Caco-2 (cell line): ENCODE measurements around the gene RNF144B. TPM values are rescaled to one million over a fixed set of nuclear protein-coding genes. Genes with fewer than 3 reads are reported as not detected.

Experiments
- BruUV-seq: library from RNA; stranded (reverse); fragments of 400-500 nt; replicated peaks from 2 replicates; lab custom pipeline; 2021; lab: Mats Ljungman, UMichigan
- CTCF ChIA-PET: fragments of 300-600 bp; sonication (Branson Sonifier 250); formaldehyde crosslinking; loops from one replicate; lab custom pipeline; 2022; ENCODE audit warnings: antibody characterized with exemption; lab: Charles Lee
- POLR2A ChIA-PET: fragments of 300-600 bp; sonication (Branson Sonifier 250); formaldehyde crosslinking; loops from one replicate; lab custom pipeline; 2022; ENCODE audit warnings: antibody characterized with exemption; lab: Charles Lee
- DNase-seq, 2 experiments: peaks; one replicate each; pipeline versions ENCODE4 v3.0.0 to v3.0.0-alpha.2; 2020 to 2022
- H3K27me3 ChIP-seq: replicated peaks from 2 replicates; pipeline ENCODE4 v1.6.0; 2011; ENCODE audit warnings: low read length; ENCODE audit not compliant: control insufficient read depth, insufficient read depth
- H3K36me3 ChIP-seq: 2 replicates; pipeline ENCODE4 v1.5.1; 2011; ENCODE audit warnings: low read length; ENCODE audit not compliant: control insufficient read depth, insufficient read depth
- H3K4me1 ChIP-seq: fragments of 250-450 bp; sonication (Bioruptor Pico); 2 replicates; pipeline ENCODE4 v1.5.1; 2020; ENCODE audit warnings: mild to moderate bottlenecking
- H3K4me3 ChIP-seq: 2 replicates; pipeline ENCODE4 v1.5.1; 2011; ENCODE audit warnings: low read depth, mild to moderate bottlenecking, control low read depth, low read length
- H3K9me3 ChIP-seq: fragments of 250-450 bp; sonication (Bioruptor Pico); 2 replicates; pipeline ENCODE4 v1.5.1; 2020; ENCODE audit warnings: mild to moderate bottlenecking, moderate library complexity
- H3K27ac Mint-ChIP-seq: one replicate; pipeline ENCODE4 v1.8.0; 2022; ENCODE audit warnings: mixed read lengths; ENCODE audit not compliant: unreplicated experiment
- H3K27me3 Mint-ChIP-seq: one replicate; pipeline ENCODE4 v1.8.0; 2022; ENCODE audit warnings: mixed read lengths; ENCODE audit not compliant: insufficient read depth, unreplicated experiment
- H3K36me3 Mint-ChIP-seq: one replicate; pipeline ENCODE4 v1.8.0; 2022; ENCODE audit warnings: mild to moderate bottlenecking, mixed read lengths; ENCODE audit not compliant: insufficient read depth, unreplicated experiment
- H3K4me1 Mint-ChIP-seq: one replicate; pipeline ENCODE4 v1.8.0; 2022; ENCODE audit warnings: low read depth, mixed read lengths; ENCODE audit not compliant: unreplicated experiment
- H3K4me3 Mint-ChIP-seq: one replicate; pipeline ENCODE4 v1.8.0; 2022; ENCODE audit warnings: mild to moderate bottlenecking, moderate library complexity, mixed read lengths; ENCODE audit not compliant: unreplicated experiment
- H3K9me3 Mint-ChIP-seq: one replicate; pipeline ENCODE4 v1.8.0; 2022; ENCODE audit warnings: mixed read lengths; ENCODE audit not compliant: unreplicated experiment
- intact Hi-C: fragments of 100-400 bp; cut with micrococcal nuclease; formaldehyde crosslinking; loops from one replicate; pipeline ENCODE4 v1.10.0; 2022; ENCODE audit not compliant: unreplicated experiment
- total RNA-seq: library from RNA; stranded (reverse); gene quantifications from 2 replicates; pipeline ENCODE4 v1.2.3, GENCODE V29; 2022
- TF ChIP-seq, protein P1 (sequence below), 2 experiments: fragments of 200-600 bp in 1 of 2; IDR thresholded peaks; 1 replicate in 1 of 2; 2 replicates in 1 of 2; pipeline versions ENCODE4 v1.5.1 to v1.8.0; 2011 to 2022; ENCODE audit warnings: antibody characterized with exemption in 1 of 2, control low read depth in 1 of 2, inconsistent platforms in 1 of 2, low read depth in 1 of 2, low read length in 1 of 2, mild to moderate bottlenecking in 1 of 2, moderate library complexity in 1 of 2; ENCODE audit not compliant: insufficient read depth in 1 of 2, severe bottlenecking in 1 of 2, unreplicated experiment in 1 of 2

Gene RNF144B
- total RNA-seq, 1 experiment from 2014 or later: 0.39 TPM

DNA sequence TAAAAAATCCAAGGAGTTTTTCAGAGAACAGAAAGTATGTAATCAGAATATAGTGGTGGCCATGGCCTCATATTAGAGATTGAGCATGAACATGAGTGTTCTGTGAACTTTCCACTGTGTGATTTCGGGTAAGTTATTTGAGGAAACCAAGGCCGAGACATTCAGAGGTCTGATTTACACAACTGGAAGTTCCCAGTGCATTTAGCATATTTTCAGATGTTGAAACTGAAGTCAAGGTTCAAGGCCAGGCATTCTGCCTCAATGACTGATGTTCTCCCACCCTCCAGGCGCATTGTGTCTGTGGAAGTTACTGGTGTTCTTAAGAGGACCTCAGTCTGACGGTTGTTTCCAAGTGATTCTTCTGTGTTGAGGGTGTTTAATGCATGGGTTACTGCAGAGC lies 26.2 kb downstream of the RNF144B start:
- TF ChIP-seq, protein P1, sequence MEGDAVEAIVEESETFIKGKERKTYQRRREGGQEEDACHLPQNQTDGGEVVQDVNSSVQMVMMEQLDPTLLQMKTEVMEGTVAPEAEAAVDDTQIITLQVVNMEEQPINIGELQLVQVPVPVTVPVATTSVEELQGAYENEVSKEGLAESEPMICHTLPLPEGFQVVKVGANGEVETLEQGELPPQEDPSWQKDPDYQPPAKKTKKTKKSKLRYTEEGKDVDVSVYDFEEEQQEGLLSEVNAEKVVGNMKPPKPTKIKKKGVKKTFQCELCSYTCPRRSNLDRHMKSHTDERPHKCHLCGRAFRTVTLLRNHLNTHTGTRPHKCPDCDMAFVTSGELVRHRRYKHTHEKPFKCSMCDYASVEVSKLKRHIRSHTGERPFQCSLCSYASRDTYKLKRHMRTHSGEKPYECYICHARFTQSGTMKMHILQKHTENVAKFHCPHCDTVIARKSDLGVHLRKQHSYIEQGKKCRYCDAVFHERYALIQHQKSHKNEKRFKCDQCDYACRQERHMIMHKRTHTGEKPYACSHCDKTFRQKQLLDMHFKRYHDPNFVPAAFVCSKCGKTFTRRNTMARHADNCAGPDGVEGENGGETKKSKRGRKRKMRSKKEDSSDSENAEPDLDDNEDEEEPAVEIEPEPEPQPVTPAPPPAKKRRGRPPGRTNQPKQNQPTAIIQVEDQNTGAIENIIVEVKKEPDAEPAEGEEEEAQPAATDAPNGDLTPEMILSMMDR (IDR thresholded peaks at IDR 0.05; ENCODE audit: insufficient read depth in 1 of 2, low read depth in 1 of 2, low read length in 1 of 2, severe bottlenecking in 1 of 2, unreplicated experiment in 1 of 2): no peak
- Mint-ChIP-seq H3K27me3 (peaks cover 5% of the 10 kb centered on the region), H3K27ac (no peak overlapping the region), H3K36me3 (no peaks in the 10 kb centered on the region), H3K9me3 (no peaks in the 10 kb centered on the region), H3K4me3 (no peak overlapping the region), H3K4me1 (no peaks in the 10 kb centered on the region)
- ChIA-PET POLR2A (no interaction called here), CTCF (no interaction called here)
- Histone ChIP-seq H3K9me3 (no peaks in the 10 kb centered on the region), H3K4me3 (no peak overlapping the region), H3K4me1 (no peaks in the 10 kb centered on the region), H3K36me3 (no peaks in the 10 kb centered on the region), H3K27me3 (no peaks in the 10 kb centered on the region)
- no TSS peak for BruUV-seq
- no peak for DNase-seq
- intact Hi-C loops: no loop called here

DNA sequence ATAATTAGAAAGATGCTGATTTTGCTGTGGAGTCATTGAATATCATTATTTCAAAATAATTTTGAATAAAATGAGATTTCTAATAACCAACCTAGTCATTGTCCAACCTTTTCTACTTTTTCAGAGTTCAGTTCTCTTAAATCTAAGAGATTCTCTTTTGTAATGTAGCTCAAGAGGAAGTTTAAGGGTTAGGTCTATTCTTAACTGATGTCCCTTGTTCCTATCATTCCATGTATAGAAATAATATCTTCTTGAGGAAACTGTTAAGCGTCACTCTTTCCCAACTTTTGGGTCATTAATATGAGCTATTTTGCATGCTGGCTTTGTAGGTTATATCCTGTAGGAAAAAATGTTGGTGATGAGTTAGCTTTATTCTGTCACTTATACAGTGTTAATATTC lies 27.0 kb downstream of the RNF144B start:
- Histone ChIP-seq H3K36me3 (no peaks in the 10 kb centered on the region), H3K4me1 (no peaks in the 10 kb centered on the region), H3K27me3 (no peaks in the 10 kb centered on the region), H3K9me3 (no peaks in the 10 kb centered on the region), H3K4me3 (no peak overlapping the region)
- Mint-ChIP-seq H3K36me3 (no peaks in the 10 kb centered on the region), H3K9me3 (no peaks in the 10 kb centered on the region), H3K4me3 (no peak overlapping the region), H3K27ac (no peak overlapping the region), H3K27me3 (peaks cover 5% of the 10 kb centered on the region), H3K4me1 (no peaks in the 10 kb centered on the region)
- TF ChIP-seq, protein P1 (IDR thresholded peaks at IDR 0.05; ENCODE audit: insufficient read depth in 1 of 2, low read depth in 1 of 2, low read length in 1 of 2, severe bottlenecking in 1 of 2, unreplicated experiment in 1 of 2): no peak
- intact Hi-C loops: no loop called here
- CTCF ChIA-PET: no interaction called here
- DNase-seq: no peak
- BruUV-seq: no TSS peak
- POLR2A ChIA-PET: no interaction called here

DNA sequence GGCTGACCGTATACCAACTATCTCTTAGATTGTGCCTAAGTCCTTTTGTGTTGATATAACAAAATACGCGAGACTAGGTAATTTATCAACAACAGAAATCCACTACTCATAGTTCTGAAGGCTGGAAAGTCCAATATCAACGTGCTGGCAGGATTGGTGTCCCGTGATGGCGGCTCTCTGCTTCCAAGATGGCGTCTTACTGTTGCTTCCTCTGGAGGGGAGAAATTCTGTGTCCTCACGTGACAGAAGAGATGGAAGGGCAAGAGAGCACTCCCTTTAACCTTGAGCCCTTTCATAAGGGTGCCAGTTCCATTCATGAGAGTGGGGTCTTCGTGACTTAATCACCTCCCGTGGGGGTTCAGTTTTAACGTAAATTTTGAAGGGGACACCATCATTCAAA lies 28.1 kb downstream of the RNF144B start:
- Histone ChIP-seq H3K27me3 (no peaks in the 10 kb centered on the region), H3K9me3 (no peaks in the 10 kb centered on the region), H3K36me3 (no peaks in the 10 kb centered on the region), H3K4me1 (no peaks in the 10 kb centered on the region), H3K4me3 (no peak overlapping the region)
- Mint-ChIP-seq H3K4me1 (no peaks in the 10 kb centered on the region), H3K27me3 (peaks cover 12% of the 10 kb centered on the region), H3K36me3 (no peaks in the 10 kb centered on the region), H3K9me3 (no peaks in the 10 kb centered on the region), H3K4me3 (no peak overlapping the region), H3K27ac (no peak overlapping the region)
- no TSS peak for BruUV-seq
- ChIA-PET CTCF (no interaction called here), POLR2A (no interaction called here)
- DNase-seq: no peak
- intact Hi-C loops: no loop called here
- TF ChIP-seq, protein P1 (IDR thresholded peaks at IDR 0.05; ENCODE audit: insufficient read depth in 1 of 2, low read depth in 1 of 2, low read length in 1 of 2, severe bottlenecking in 1 of 2, unreplicated experiment in 1 of 2): no peak
